HG03457 (cell line): Measurements from ENCODE around the gene TNKS1BP1.

Source experiments
- ATAC-seq: cut with Tn5 transposase; IDR thresholded peaks from one replicate; pipeline ENCODE4 v1.9.1; 2021; ENCODE audit warnings: moderate number of reproducible peaks; ENCODE audit not compliant: unreplicated experiment

TNKS1BP1 gene

GRCh38 chr11:57312511-57313021 lies 12.2 kb downstream of the TNKS1BP1 start:
- ATAC-seq = no peak

- peak; percentile 97 for ATAC-seq
These were observed 13.4 kb downstream of the TNKS1BP1 start for GRCh38 chr11:57311109-57311936.

- no peak for ATAC-seq
These were observed 14.1 kb downstream of the TNKS1BP1 start for GRCh38 chr11:57310630-57311086.

GRCh38 chr11:57310091-57310490 lies 14.7 kb downstream of the TNKS1BP1 start:
- ATAC-seq = no peak

- no peak for ATAC-seq
These were observed 15.4 kb downstream of the TNKS1BP1 start for GRCh38 chr11:57309106-57310059.

- ATAC-seq = no peak
These were observed 16.2 kb downstream of the TNKS1BP1 start for GRCh38 chr11:57308426-57309060.

GRCh38 chr11:57307666-57308270 lies 17.0 kb downstream of the TNKS1BP1 start:
- ATAC-seq = no peak

GRCh38 chr11:57306940-57307565 lies 17.7 kb downstream of the TNKS1BP1 start:
- no peak for ATAC-seq

- ATAC-seq = no peak
These were observed 18.4 kb downstream of the TNKS1BP1 start for GRCh38 chr11:57306161-57306876.

- no peak for ATAC-seq
These were observed 19.2 kb downstream of the TNKS1BP1 start for GRCh38 chr11:57305523-57305922.

GRCh38 chr11:57303990-57304579 lies 20.7 kb downstream of the TNKS1BP1 start:
- no peak for ATAC-seq

GRCh38 chr11:57303280-57303989 lies 21.3 kb downstream of the TNKS1BP1 start:
- ATAC-seq = no peak

GRCh38 chr11:57302489-57302888 lies 22.3 kb downstream of the TNKS1BP1 start:
- no peak for ATAC-seq

- ATAC-seq = no peak
These were observed 22.9 kb downstream of the TNKS1BP1 start for GRCh38 chr11:57301711-57302423.

- no peak for ATAC-seq
These were observed 24.0 kb downstream of the TNKS1BP1 start for GRCh38 chr11:57300785-57301184.

- ATAC-seq = no peak
These were observed 25.5 kb downstream of the TNKS1BP1 start for GRCh38 chr11:57299150-57299737.

- ATAC-seq = no peak
These were observed 27.5 kb downstream of the TNKS1BP1 start for GRCh38 chr11:57297221-57297620.
